RWPE2 (cell line): ENCODE data around the gene ROBO3.

Experiments used
- ATAC-seq: fragments of 200-7000 bp; cut with Tn5 transposase; 3 replicates; pipeline ENCODE4 v1.9.1; 2021; ENCODE audit warnings: low read depth
- DNase-seq: peaks from one replicate; pipeline ENCODE4 v3.0.0-alpha.2; 2020; ENCODE audit warnings: low spot score
- H3K27ac ChIP-seq: fragments of 450-650 bp; 2 replicates; pipeline ENCODE4 v1.5.1; 2017; ENCODE audit warnings: mild to moderate bottlenecking; ENCODE audit not compliant: poor library complexity, severe bottlenecking
- H3K27me3 ChIP-seq: fragments of 250-450 bp; sonication (Bioruptor Pico); 2 replicates; pipeline ENCODE4 v1.5.1; 2021; ENCODE audit warnings: mild to moderate bottlenecking, moderate library complexity; ENCODE audit not compliant: insufficient read depth, poor library complexity, severe bottlenecking
- H3K36me3 ChIP-seq: fragments of 250-450 bp; sonication (Bioruptor Pico); 2 replicates; pipeline ENCODE4 v1.5.1; 2020; ENCODE audit warnings: low read depth, mild to moderate bottlenecking, moderate library complexity
- H3K4me1 ChIP-seq: fragments of 250-450 bp; sonication (Bioruptor Pico); 2 replicates; pipeline ENCODE4 v1.5.1; 2021; ENCODE audit warnings: mild to moderate bottlenecking, moderate library complexity; ENCODE audit not compliant: insufficient read depth, poor library complexity, severe bottlenecking
- H3K4me3 ChIP-seq: fragments of 250-450 bp; sonication (Bioruptor Pico); 2 replicates; pipeline ENCODE4 v1.5.1; 2021; ENCODE audit warnings: mild to moderate bottlenecking, moderate library complexity; ENCODE audit not compliant: severe bottlenecking
- H3K9me3 ChIP-seq: fragments of 250-450 bp; sonication (Bioruptor Pico); 2 replicates; pipeline ENCODE4 v1.5.1; 2021; ENCODE audit warnings: mild to moderate bottlenecking, moderate library complexity; ENCODE audit not compliant: severe bottlenecking
- CTCF ChIP-seq: fragments of 450-650 bp; IDR thresholded peaks from one replicate; pipeline ENCODE4 v1.5.1; 2017; ENCODE audit warnings: mild to moderate bottlenecking, moderate library complexity; ENCODE audit not compliant: poor library complexity, severe bottlenecking

The ROBO3 gene

DNA sequence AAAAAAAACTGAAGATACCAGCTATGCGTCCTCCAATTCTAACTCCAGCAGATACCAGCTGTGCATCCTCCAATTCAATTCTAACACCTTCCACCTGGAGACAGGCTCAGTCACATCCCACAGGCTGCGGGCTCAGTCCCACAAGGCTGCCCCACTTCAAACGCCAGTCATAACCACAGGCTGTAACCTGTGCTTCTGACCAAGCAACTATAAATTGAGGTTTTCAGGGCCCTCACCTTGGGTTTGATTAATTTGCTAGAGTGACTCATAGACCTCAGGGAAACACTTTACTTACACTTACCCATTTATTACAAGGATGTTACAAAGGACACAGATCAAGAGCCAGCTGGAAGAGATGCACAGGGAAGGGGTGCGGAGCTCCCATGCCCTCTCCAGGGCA, 32.7 kb upstream of the ROBO3 start:
- TF ChIP-seq CTCF = no peak
- ATAC-seq (peak; percentile 48; the same call in 2 of the 3 replicates), DNase-seq (no peak)
- Histone ChIP-seq H3K27ac (no peak overlapping the region), H3K4me3 (no peak overlapping the region), H3K9me3 (no peaks in the 10 kb centered on the region), H3K36me3 (no peaks in the 10 kb centered on the region), H3K4me1 (no peaks in the 10 kb centered on the region), H3K27me3 (peaks cover under 1% of the 10 kb centered on the region)

DNA sequence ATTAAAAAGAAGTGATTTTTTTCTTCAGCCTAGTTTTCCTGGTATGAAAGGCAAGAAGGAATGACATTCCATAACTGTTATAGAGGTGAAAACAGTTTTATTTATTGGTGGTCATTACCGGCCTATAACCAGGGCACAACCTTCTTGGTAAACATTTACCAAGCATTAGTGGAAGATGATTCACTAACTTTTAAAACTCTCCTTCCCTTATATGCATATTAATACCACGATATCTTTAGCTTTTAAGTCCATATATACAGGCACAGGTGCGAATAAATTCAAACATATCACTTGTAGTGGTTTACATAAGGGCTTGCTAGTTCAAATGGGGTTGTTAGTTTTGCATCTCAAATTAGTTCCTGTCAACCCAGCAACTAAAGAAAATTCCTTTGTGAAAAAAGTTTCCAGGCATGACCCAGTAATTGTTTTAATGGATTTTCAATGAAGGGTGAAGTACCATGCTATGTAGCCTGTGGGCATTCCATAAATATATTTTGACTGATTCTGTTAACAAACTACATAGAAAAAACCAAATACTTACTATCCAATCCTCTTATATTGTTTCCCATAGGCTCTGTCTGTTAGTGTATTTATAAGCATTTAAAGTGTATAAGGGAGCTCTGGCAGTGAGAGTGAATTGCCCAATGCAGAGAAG, 30.6 kb upstream of the ROBO3 start:
- no peaks in the 10 kb centered on the region for H3K36me3 ChIP-seq
- H3K9me3 ChIP-seq = no peaks in the 10 kb centered on the region
- no peak overlapping the region for H3K4me3 ChIP-seq
- no peaks in the 10 kb centered on the region for H3K4me1 ChIP-seq
- H3K27me3 ChIP-seq = peaks cover 21% of the 10 kb centered on the region
- no peak for TF ChIP-seq CTCF
- ATAC-seq (no peak), DNase-seq (no peak)
- no peak overlapping the region for H3K27ac ChIP-seq

- TF ChIP-seq CTCF = no peak
- Histone ChIP-seq H3K9me3 (no peaks in the 10 kb centered on the region), H3K4me3 (no peak overlapping the region), H3K27me3 (peaks cover 34% of the 10 kb centered on the region), H3K36me3 (no peaks in the 10 kb centered on the region), H3K27ac (no peak overlapping the region), H3K4me1 (no peaks in the 10 kb centered on the region)
- no peak for ATAC-seq
- DNase-seq = no peak
Observed at GRCh38 chr11:124835918-124836317, 29.3 kb upstream of the ROBO3 start.

DNA sequence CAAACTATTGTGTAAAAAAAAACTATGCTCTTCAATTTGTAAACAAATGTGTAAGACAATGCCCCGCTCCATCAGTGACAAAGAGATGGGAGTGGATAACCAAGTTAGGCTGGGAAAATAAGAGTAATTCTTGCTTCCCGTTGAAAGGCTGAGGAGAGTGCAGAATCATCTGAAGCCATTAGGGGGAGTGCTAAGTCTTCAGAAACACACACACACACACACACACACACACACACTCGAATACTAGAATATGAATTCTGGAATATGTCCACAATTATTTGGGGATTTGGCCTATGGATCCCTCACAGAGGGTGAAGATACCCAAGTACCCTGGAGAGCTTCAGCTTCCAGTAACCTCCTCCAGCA, 27.8 kb upstream of the ROBO3 start:
- Histone ChIP-seq H3K27me3 (peaks cover 49% of the 10 kb centered on the region), H3K4me1 (no peaks in the 10 kb centered on the region), H3K36me3 (no peaks in the 10 kb centered on the region), H3K4me3 (no peak overlapping the region), H3K27ac (no peak overlapping the region), H3K9me3 (no peaks in the 10 kb centered on the region)
- ATAC-seq = peak; percentile 54
- DNase-seq = no peak
- peak; percentile 77 for TF ChIP-seq CTCF

DNA sequence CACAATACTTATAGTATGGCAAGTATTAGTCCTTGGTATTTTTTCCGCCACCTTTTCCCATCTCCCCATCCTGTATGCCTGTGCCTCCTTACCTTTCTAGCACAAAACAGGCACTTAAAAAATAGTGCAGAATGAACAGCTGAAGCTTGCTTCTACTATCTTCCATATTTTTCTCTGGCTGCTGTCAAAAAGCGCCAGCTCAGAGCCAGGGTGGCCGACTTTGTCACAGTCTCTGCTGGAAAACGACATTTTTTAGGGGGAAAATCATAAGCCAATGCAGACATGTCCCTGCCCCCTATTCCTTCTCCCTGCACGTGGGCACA, 26.5 kb upstream of the ROBO3 start:
- H3K4me1 ChIP-seq = no peaks in the 10 kb centered on the region
- no peak for TF ChIP-seq CTCF
- H3K36me3 ChIP-seq = no peaks in the 10 kb centered on the region
- DNase-seq (no peak), ATAC-seq (no peak)
- no peak overlapping the region for H3K4me3 ChIP-seq
- no peaks in the 10 kb centered on the region for H3K9me3 ChIP-seq
- H3K27ac ChIP-seq = no peak overlapping the region
- H3K27me3 ChIP-seq = peaks cover 62% of the 10 kb centered on the region
